GM23338 (cell line): ENCODE results near the gene TMPRSS3. TPM values are rescaled to one million over a fixed set of nuclear protein-coding genes. Genes with fewer than 3 reads are reported as not detected.

Source experiments
- ATAC-seq: fragments of 200-7000 bp; cut with Tn5 transposase; 3 replicates; pipeline ENCODE4 v1.9.1; 2020
- DNase-seq: peaks from one replicate; pipeline ENCODE4 v3.0.0-alpha.2; 2015; ENCODE audit warnings: low spot score
- H2AFZ ChIP-seq: fragments of 200-600 bp; sonication (generic); 2 replicates; pipeline ENCODE4 v1.8.0; 2016; ENCODE audit warnings: antibody characterized with exemption, mild to moderate bottlenecking, moderate library complexity
- H3F3A ChIP-seq: fragments of 200-600 bp; sonication (generic); replicated peaks from 2 replicates; pipeline ENCODE4 v1.8.0; 2017; ENCODE audit warnings: antibody characterized with exemption, mixed run types, low read depth
- H3K27ac ChIP-seq: fragments of 200-600 bp; sonication (generic); 2 replicates; pipeline ENCODE4 v1.6.1; 2016; ENCODE audit warnings: low read depth
- H3K27me3 ChIP-seq: fragments of 200-600 bp; sonication (generic); 2 replicates; pipeline ENCODE4 v1.8.0; 2016; ENCODE audit warnings: mild to moderate bottlenecking, mixed run types, moderate library complexity; ENCODE audit not compliant: insufficient read depth
- H3K36me3 ChIP-seq: fragments of 200-600 bp; sonication (generic); 2 replicates; pipeline ENCODE4 v1.8.0; 2016; ENCODE audit warnings: mild to moderate bottlenecking; ENCODE audit not compliant: insufficient read depth
- H3K4me1 ChIP-seq: fragments of 200-600 bp; sonication (generic); 2 replicates; pipeline ENCODE4 v1.8.0; 2016; ENCODE audit warnings: mild to moderate bottlenecking, moderate library complexity; ENCODE audit not compliant: insufficient read depth
- H3K4me2 ChIP-seq: fragments of 200-600 bp; sonication (generic); 2 replicates; pipeline ENCODE4 v1.7.1; 2017; ENCODE audit warnings: mixed run types
- H3K4me3 ChIP-seq: fragments of 200-600 bp; sonication (generic); 2 replicates; pipeline ENCODE4 v1.6.1; 2016; ENCODE audit warnings: mixed run types
- H3K79me2 ChIP-seq: fragments of 200-600 bp; sonication (generic); replicated peaks from 2 replicates; pipeline ENCODE4 v1.8.0; 2017; ENCODE audit warnings: mild to moderate bottlenecking; ENCODE audit not compliant: insufficient read depth
- H3K9me2 ChIP-seq: fragments of 200-600 bp; sonication (generic); 2 replicates; pipeline ENCODE4 v1.8.0; 2017; ENCODE audit not compliant: insufficient read depth
- H4K20me1 ChIP-seq: fragments of 200-600 bp; sonication (generic); replicated peaks from 2 replicates; pipeline ENCODE4 v1.8.0; 2017; ENCODE audit warnings: mild to moderate bottlenecking; ENCODE audit not compliant: insufficient read depth
- H3K27ac Mint-ChIP-seq: 2 replicates; pipeline ENCODE4 v1.8.0; 2020; ENCODE audit warnings: inconsistent platforms, mild to moderate bottlenecking, moderate library complexity, mixed read lengths
- H3K27me3 Mint-ChIP-seq: 3 replicates; pipeline ENCODE4 v1.8.0; 2022; ENCODE audit warnings: low read depth, mild to moderate bottlenecking, moderate library complexity, mixed read lengths, inconsistent platforms; ENCODE audit not compliant: insufficient read depth, poor library complexity
- H3K36me3 Mint-ChIP-seq: 3 replicates; pipeline ENCODE4 v1.8.0; 2021; ENCODE audit warnings: low read depth, mild to moderate bottlenecking, inconsistent platforms, moderate library complexity, mixed read lengths
- H3K4me1 Mint-ChIP-seq: 3 replicates; pipeline ENCODE4 v1.8.0; 2020; ENCODE audit warnings: mild to moderate bottlenecking, inconsistent platforms, mixed read lengths
- H3K4me3 Mint-ChIP-seq: 3 replicates; pipeline ENCODE4 v1.8.0; 2021; ENCODE audit warnings: moderate library complexity, mild to moderate bottlenecking, inconsistent platforms, mixed read lengths
- H3K9me3 Mint-ChIP-seq: 3 replicates; pipeline ENCODE4 v1.8.0; 2020; ENCODE audit warnings: moderate library complexity, mild to moderate bottlenecking, inconsistent platforms, mixed read lengths
- CREB1 ChIP-seq: fragments of 250-450 bp; sonication (Bioruptor Pico); IDR thresholded peaks from 2 replicates; pipeline ENCODE4 v1.5.0; 2020; ENCODE audit warnings: low read depth, mild to moderate bottlenecking, moderate library complexity
- EZH2 ChIP-seq: fragments of 200-600 bp; sonication (generic); IDR thresholded peaks from one replicate; pipeline ENCODE4 v1.8.0; 2017; ENCODE audit warnings: antibody characterized with exemption, mild to moderate bottlenecking, low read depth; ENCODE audit not compliant: unreplicated experiment
- JUNB ChIP-seq: IDR thresholded peaks from one replicate; pipeline ENCODE4 v1.6.1; 2016; ENCODE audit warnings: antibody characterized with exemption; ENCODE audit not compliant: unreplicated experiment
- NANOG ChIP-seq: IDR thresholded peaks from 2 replicates; pipeline ENCODE4 v1.6.1; 2016; ENCODE audit warnings: antibody characterized with exemption, borderline replicate concordance
- POLR2AphosphoS5 ChIP-seq: IDR thresholded peaks from 2 replicates; pipeline ENCODE4 v1.6.1; 2016; ENCODE audit warnings: antibody characterized with exemption, low read depth
- STAT1 ChIP-seq: IDR thresholded peaks from one replicate; pipeline ENCODE4 v1.6.1; 2016; ENCODE audit warnings: antibody characterized with exemption; ENCODE audit not compliant: unreplicated experiment
- ZNF114 ChIP-seq: fragments of 250-450 bp; sonication (Bioruptor Pico); IDR thresholded peaks from 2 replicates; pipeline ENCODE4 v1.5.0; 2020; ENCODE audit warnings: mild to moderate bottlenecking, moderate library complexity
- ZNF331 ChIP-seq: fragments of 250-450 bp; sonication (Bioruptor Pico); IDR thresholded peaks from 2 replicates; pipeline ENCODE4 v1.5.0; 2020; ENCODE audit warnings: low read depth, mild to moderate bottlenecking, moderate library complexity
- polyA plus RNA-seq: library from polyadenylated mRNA; unstranded; fragments of >200 nt; fragmentation: Nextera tagmentation; extraction: Ambion mirVana; gene quantifications from 2 replicates; pipeline ENCODE4 v1.2.1, GENCODE V29; 2016
- total RNA-seq: library from RNA; depleted of rRNA; stranded (reverse); fragments of >200 nt; shearing (Covaris generic); gene quantifications from 2 replicates; pipeline ENCODE4 v1.2.3, GENCODE V29; 2014
- TF ChIP-seq, protein P1 (sequence below): IDR thresholded peaks from 2 replicates; pipeline ENCODE4 v1.6.1; 2016; ENCODE audit warnings: antibody characterized with exemption
- TF ChIP-seq, protein P2 (sequence below): IDR thresholded peaks from one replicate; pipeline ENCODE4 v1.6.1; 2018; ENCODE audit warnings: antibody characterized with exemption; ENCODE audit not compliant: unreplicated experiment
- TF ChIP-seq, protein P3 (sequence below), 2 experiments: fragments of 200-600 bp in 1 of 2; sonication (generic) in 1 of 2; conservative IDR thresholded peaks; 2 replicates each; pipeline versions ENCODE4 v1.5.1 to v1.6.1; 2016 to 2017; ENCODE audit warnings: antibody characterized with exemption in 2 of 2, low read depth in 2 of 2, mild to moderate bottlenecking in 2 of 2, moderate library complexity in 1 of 2
- TF ChIP-seq, protein P4 (sequence below): fragments of 250-450 bp; sonication (Bioruptor Pico); IDR thresholded peaks from 2 replicates; pipeline ENCODE4 v1.5.0; 2020; ENCODE audit warnings: mild to moderate bottlenecking, moderate library complexity

The TMPRSS3 gene
- total and polyA plus RNA-seq, 2 experiments from 2014 or later: 0.17 TPM; not detected in 1

DNA sequence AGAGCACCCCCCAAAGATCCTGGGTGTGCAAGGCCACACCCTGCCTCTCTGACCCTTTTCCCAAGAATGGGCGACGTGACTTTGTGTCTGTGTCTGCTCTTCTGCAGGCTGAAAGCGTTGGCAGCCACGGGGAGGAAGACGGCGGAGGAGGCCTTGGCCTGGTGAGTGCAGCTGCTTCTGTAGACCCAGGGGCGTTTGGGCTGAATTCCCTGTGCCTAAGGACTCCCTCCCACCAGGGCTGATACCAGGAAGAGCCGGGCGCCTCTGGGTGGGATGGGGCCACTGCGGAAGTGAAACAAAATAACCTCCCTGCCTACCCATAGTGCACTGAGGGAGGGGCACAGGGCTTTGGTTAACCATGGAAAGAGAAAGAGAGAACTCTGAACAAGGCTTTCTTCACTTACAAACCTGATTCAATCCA is 10.4 kb upstream of the TMPRSS3 start:
- H3K4me1 Mint-ChIP-seq: peaks cover 7% of the 10 kb centered on the region; the same call in 2 of the 3 replicates
- H3K27ac ChIP-seq: no peak overlapping the region
- H4K20me1 ChIP-seq: no peaks in the 10 kb centered on the region
- no peaks in the 10 kb centered on the region for H3K9me2 ChIP-seq
- H3K36me3 Mint-ChIP-seq: no peaks in the 10 kb centered on the region; the same call in 1 of the 3 replicates
- no peak overlapping the region for H3K4me2 ChIP-seq
- H3K79me2 ChIP-seq: no peaks in the 10 kb centered on the region
- H3F3A ChIP-seq: no peaks in the 10 kb centered on the region
- no peak overlapping the region for H2AFZ ChIP-seq
- H3K27ac Mint-ChIP-seq: no peak overlapping the region
- no peak overlapping the region for H3K4me3 ChIP-seq
- peaks cover 5% of the 10 kb centered on the region; the same call in 1 of the 3 replicates for H3K9me3 Mint-ChIP-seq
- H3K4me3 Mint-ChIP-seq: no peak overlapping the region
- H3K27me3 ChIP-seq: no peaks in the 10 kb centered on the region
- no peaks in the 10 kb centered on the region for H3K36me3 ChIP-seq
- no peak for DNase-seq
- no peak for ATAC-seq
- peaks cover 1% of the 10 kb centered on the region for H3K27me3 Mint-ChIP-seq
- TF ChIP-seq CREB1 (CRISPR knock-in tag) (no peak), JUNB (no peak), STAT1 (no peak), ZNF114 (CRISPR knock-in tag) (no peak), ZNF331 (no peak), EZH2 (no peak), NANOG (no peak), POLR2AphosphoS5 (no peak)
- TF ChIP-seq, protein P1, sequence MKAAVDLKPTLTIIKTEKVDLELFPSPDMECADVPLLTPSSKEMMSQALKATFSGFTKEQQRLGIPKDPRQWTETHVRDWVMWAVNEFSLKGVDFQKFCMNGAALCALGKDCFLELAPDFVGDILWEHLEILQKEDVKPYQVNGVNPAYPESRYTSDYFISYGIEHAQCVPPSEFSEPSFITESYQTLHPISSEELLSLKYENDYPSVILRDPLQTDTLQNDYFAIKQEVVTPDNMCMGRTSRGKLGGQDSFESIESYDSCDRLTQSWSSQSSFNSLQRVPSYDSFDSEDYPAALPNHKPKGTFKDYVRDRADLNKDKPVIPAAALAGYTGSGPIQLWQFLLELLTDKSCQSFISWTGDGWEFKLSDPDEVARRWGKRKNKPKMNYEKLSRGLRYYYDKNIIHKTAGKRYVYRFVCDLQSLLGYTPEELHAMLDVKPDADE: no peak
- TF ChIP-seq, protein P2, sequence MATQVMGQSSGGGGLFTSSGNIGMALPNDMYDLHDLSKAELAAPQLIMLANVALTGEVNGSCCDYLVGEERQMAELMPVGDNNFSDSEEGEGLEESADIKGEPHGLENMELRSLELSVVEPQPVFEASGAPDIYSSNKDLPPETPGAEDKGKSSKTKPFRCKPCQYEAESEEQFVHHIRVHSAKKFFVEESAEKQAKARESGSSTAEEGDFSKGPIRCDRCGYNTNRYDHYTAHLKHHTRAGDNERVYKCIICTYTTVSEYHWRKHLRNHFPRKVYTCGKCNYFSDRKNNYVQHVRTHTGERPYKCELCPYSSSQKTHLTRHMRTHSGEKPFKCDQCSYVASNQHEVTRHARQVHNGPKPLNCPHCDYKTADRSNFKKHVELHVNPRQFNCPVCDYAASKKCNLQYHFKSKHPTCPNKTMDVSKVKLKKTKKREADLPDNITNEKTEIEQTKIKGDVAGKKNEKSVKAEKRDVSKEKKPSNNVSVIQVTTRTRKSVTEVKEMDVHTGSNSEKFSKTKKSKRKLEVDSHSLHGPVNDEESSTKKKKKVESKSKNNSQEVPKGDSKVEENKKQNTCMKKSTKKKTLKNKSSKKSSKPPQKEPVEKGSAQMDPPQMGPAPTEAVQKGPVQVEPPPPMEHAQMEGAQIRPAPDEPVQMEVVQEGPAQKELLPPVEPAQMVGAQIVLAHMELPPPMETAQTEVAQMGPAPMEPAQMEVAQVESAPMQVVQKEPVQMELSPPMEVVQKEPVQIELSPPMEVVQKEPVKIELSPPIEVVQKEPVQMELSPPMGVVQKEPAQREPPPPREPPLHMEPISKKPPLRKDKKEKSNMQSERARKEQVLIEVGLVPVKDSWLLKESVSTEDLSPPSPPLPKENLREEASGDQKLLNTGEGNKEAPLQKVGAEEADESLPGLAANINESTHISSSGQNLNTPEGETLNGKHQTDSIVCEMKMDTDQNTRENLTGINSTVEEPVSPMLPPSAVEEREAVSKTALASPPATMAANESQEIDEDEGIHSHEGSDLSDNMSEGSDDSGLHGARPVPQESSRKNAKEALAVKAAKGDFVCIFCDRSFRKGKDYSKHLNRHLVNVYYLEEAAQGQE: no peak
- TF ChIP-seq, protein P3, sequence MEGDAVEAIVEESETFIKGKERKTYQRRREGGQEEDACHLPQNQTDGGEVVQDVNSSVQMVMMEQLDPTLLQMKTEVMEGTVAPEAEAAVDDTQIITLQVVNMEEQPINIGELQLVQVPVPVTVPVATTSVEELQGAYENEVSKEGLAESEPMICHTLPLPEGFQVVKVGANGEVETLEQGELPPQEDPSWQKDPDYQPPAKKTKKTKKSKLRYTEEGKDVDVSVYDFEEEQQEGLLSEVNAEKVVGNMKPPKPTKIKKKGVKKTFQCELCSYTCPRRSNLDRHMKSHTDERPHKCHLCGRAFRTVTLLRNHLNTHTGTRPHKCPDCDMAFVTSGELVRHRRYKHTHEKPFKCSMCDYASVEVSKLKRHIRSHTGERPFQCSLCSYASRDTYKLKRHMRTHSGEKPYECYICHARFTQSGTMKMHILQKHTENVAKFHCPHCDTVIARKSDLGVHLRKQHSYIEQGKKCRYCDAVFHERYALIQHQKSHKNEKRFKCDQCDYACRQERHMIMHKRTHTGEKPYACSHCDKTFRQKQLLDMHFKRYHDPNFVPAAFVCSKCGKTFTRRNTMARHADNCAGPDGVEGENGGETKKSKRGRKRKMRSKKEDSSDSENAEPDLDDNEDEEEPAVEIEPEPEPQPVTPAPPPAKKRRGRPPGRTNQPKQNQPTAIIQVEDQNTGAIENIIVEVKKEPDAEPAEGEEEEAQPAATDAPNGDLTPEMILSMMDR (conservative IDR thresholded peaks at IDR 0.05; ENCODE audit: low read depth in 2 of 2): no peak
- TF ChIP-seq, protein P4, sequence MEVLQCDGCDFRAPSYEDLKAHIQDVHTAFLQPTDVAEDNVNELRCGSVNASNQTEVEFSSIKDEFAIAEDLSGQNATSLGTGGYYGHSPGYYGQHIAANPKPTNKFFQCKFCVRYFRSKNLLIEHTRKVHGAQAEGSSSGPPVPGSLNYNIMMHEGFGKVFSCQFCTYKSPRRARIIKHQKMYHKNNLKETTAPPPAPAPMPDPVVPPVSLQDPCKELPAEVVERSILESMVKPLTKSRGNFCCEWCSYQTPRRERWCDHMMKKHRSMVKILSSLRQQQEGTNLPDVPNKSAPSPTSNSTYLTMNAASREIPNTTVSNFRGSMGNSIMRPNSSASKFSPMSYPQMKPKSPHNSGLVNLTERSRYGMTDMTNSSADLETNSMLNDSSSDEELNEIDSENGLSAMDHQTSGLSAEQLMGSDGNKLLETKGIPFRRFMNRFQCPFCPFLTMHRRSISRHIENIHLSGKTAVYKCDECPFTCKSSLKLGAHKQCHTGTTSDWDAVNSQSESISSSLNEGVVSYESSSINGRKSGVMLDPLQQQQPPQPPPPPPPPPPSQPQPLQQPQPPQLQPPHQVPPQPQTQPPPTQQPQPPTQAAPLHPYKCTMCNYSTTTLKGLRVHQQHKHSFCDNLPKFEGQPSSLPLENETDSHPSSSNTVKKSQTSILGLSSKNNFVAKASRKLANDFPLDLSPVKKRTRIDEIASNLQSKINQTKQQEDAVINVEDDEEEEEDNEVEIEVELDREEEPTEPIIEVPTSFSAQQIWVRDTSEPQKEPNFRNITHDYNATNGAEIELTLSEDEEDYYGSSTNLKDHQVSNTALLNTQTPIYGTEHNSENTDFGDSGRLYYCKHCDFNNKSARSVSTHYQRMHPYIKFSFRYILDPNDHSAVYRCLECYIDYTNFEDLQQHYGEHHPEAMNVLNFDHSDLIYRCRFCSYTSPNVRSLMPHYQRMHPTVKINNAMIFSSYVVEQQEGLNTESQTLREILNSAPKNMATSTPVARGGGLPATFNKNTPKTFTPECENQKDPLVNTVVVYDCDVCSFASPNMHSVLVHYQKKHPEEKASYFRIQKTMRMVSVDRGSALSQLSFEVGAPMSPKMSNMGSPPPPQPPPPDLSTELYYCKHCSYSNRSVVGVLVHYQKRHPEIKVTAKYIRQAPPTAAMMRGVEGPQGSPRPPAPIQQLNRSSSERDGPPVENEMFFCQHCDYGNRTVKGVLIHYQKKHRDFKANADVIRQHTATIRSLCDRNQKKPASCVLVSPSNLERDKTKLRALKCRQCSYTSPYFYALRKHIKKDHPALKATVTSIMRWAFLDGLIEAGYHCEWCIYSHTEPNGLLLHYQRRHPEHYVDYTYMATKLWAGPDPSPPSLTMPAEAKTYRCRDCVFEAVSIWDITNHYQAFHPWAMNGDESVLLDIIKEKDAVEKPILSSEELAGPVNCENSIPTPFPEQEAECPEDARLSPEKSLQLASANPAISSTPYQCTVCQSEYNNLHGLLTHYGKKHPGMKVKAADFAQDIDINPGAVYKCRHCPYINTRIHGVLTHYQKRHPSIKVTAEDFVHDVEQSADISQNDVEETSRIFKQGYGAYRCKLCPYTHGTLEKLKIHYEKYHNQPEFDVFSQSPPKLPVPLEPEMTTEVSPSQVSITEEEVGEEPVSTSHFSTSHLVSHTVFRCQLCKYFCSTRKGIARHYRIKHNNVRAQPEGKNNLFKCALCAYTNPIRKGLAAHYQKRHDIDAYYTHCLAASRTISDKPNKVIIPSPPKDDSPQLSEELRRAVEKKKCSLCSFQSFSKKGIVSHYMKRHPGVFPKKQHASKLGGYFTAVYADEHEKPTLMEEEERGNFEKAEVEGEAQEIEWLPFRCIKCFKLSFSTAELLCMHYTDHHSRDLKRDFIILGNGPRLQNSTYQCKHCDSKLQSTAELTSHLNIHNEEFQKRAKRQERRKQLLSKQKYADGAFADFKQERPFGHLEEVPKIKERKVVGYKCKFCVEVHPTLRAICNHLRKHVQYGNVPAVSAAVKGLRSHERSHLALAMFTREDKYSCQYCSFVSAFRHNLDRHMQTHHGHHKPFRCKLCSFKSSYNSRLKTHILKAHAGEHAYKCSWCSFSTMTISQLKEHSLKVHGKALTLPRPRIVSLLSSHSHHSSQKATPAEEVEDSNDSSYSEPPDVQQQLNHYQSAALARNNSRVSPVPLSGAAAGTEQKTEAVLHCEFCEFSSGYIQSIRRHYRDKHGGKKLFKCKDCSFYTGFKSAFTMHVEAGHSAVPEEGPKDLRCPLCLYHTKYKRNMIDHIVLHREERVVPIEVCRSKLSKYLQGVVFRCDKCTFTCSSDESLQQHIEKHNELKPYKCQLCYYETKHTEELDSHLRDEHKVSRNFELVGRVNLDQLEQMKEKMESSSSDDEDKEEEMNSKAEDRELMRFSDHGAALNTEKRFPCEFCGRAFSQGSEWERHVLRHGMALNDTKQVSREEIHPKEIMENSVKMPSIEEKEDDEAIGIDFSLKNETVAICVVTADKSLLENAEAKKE (CRISPR knock-in tag): no peak
- no peaks in the 10 kb centered on the region for H3K4me1 ChIP-seq
